PC-3 (cell line): ENCODE results near the gene GATA3. TPM values are rescaled to one million over a fixed set of nuclear protein-coding genes. Genes with fewer than 3 reads are reported as not detected.
"Not testable (repeated sequence)": the region's sequence is repeated elsewhere in the genome, so short reads cannot be mapped to it uniquely, and the experiment has no call there.

Source experiments
- ATAC-seq: fragments of 200-7000 bp; cut with Tn5 transposase; 2 replicates; pipeline ENCODE4 v1.9.1; 2020; ENCODE audit warnings: mild to moderate bottlenecking, moderate library complexity
- BruUV-seq: library from RNA; stranded (reverse); fragments of 400-500 nt; replicated peaks from 2 replicates; lab custom pipeline; 2021; lab: Mats Ljungman, UMichigan
- CTCF ChIA-PET: fragments of 300-600 bp; sonication (Branson Sonifier 250); formaldehyde crosslinking; loops from one replicate; lab custom pipeline; 2022; ENCODE audit warnings: antibody characterized with exemption; lab: Charles Lee
- POLR2A ChIA-PET: fragments of 300-600 bp; sonication (Branson Sonifier 250); formaldehyde crosslinking; loops from one replicate; lab custom pipeline; 2022; ENCODE audit warnings: antibody characterized with exemption; ENCODE audit not compliant: unreplicated experiment; lab: Charles Lee
- DNase-seq: peaks from one replicate; pipeline ENCODE4 v3.0.0-alpha.2; 2015
- H2AFZ ChIP-seq: fragments of 300-600 bp; sonication (generic); 2 replicates; pipeline ENCODE4 v1.6.0; 2016; ENCODE audit warnings: antibody characterized with exemption, low read length
- H3F3A ChIP-seq: fragments of 300-600 bp; sonication (generic); one replicate; pipeline ENCODE4 v1.6.0; 2017; ENCODE audit warnings: antibody characterized with exemption, low read length, control low read depth, mild to moderate bottlenecking; ENCODE audit not compliant: unreplicated experiment
- H3K27ac ChIP-seq: fragments of 300-600 bp; sonication (generic); 2 replicates; pipeline ENCODE4 v1.5.1; 2016; ENCODE audit warnings: mild to moderate bottlenecking, low read length
- H3K27me3 ChIP-seq: fragments of 300-600 bp; sonication (generic); 2 replicates; pipeline ENCODE4 v1.6.1; 2016; ENCODE audit warnings: low read length, mixed read lengths
- H3K36me3 ChIP-seq: fragments of 300-600 bp; sonication (generic); 2 replicates; pipeline ENCODE4 v1.6.1; 2016; ENCODE audit warnings: low read depth, mixed run types, low read length, mixed read lengths
- H3K4me1 ChIP-seq: fragments of 300-600 bp; sonication (generic); 2 replicates; pipeline ENCODE4 v1.5.1; 2016; ENCODE audit warnings: low read length; ENCODE audit not compliant: insufficient read depth
- H3K4me2 ChIP-seq: fragments of 300-600 bp; sonication (generic); 2 replicates; pipeline ENCODE4 v1.6.0; 2016; ENCODE audit warnings: low read length
- H3K4me3 ChIP-seq: fragments of 300-600 bp; sonication (generic); 2 replicates; pipeline ENCODE4 v1.5.1; 2016; ENCODE audit warnings: mild to moderate bottlenecking, low read length, mixed read lengths
- H3K79me2 ChIP-seq: fragments of 300-600 bp; sonication (generic); 2 replicates; pipeline ENCODE4 v1.6.1; 2017; ENCODE audit warnings: low read length, mixed read lengths
- H3K9ac ChIP-seq: fragments of 300-600 bp; sonication (generic); 2 replicates; pipeline ENCODE4 v1.6.0; 2016; ENCODE audit warnings: mild to moderate bottlenecking, low read length
- H3K9me2 ChIP-seq: fragments of 300-600 bp; sonication (generic); replicated peaks from 2 replicates; pipeline ENCODE4 v1.6.1; 2016; ENCODE audit warnings: mixed run types, low read length, mixed read lengths
- H3K9me3 ChIP-seq: fragments of 300-600 bp; sonication (generic); 2 replicates; pipeline ENCODE4 v1.6.1; 2016; ENCODE audit warnings: low read length, mixed read lengths
- H4K20me1 ChIP-seq: fragments of 300-600 bp; sonication (generic); 2 replicates; pipeline ENCODE4 v1.6.1; 2016; ENCODE audit warnings: low read length, mixed read lengths
- CTCF ChIP-seq: fragments of 300-600 bp; sonication (generic); conservative IDR thresholded peaks from 2 replicates; pipeline ENCODE4 v1.5.1; 2017; ENCODE audit warnings: antibody characterized with exemption, low read depth, mild to moderate bottlenecking, low read length
- EZH2 ChIP-seq: fragments of 300-600 bp; sonication (generic); IDR thresholded peaks from one replicate; pipeline ENCODE4 v1.6.1; 2017; ENCODE audit warnings: antibody characterized with exemption, mild to moderate bottlenecking, low read length; ENCODE audit not compliant: unreplicated experiment
- EZH2phosphoT487 ChIP-seq: fragments of 300-600 bp; sonication (generic); IDR thresholded peaks from 2 replicates; pipeline ENCODE4 v1.6.1; 2018; ENCODE audit warnings: mild to moderate bottlenecking, antibody characterized with exemption, low read length, borderline replicate concordance
- intact Hi-C: fragments of 100-400 bp; cut with micrococcal nuclease; formaldehyde crosslinking; loops from 2 replicates; pipeline ENCODE4 v1.9.0; 2023
- total RNA-seq: library from RNA; depleted of rRNA; stranded (reverse); fragments of >200 nt; gene quantifications from 2 replicates; pipeline ENCODE4 v1.2.3, GENCODE V29; 2014

GATA3 gene
- total RNA-seq, 1 experiment from 2014 or later, result 2.6 TPM

- Histone ChIP-seq H3K79me2 (no peaks in the 10 kb centered on the region), H3K9me2 (no peaks in the 10 kb centered on the region), H3K27ac (no peak overlapping the region), H3K4me2 (no peak overlapping the region), H3F3A (no peaks in the 10 kb centered on the region), H3K4me3 (no peak overlapping the region), H3K4me1 (no peaks in the 10 kb centered on the region), H3K9ac (no peak overlapping the region), H3K9me3 (no peaks in the 10 kb centered on the region), H2AFZ (no peak overlapping the region), H3K27me3 (no peaks in the 10 kb centered on the region), H4K20me1 (no peaks in the 10 kb centered on the region), H3K36me3 (no peaks in the 10 kb centered on the region)
- ATAC-seq (no peak), DNase-seq (no peak)
- no TSS peak for BruUV-seq
- intact Hi-C loops, result no loop called here
- ChIA-PET CTCF (no interaction called here), POLR2A (no interaction called here)
- TF ChIP-seq EZH2, result no peak
- TF ChIP-seq CTCF, result no peak
- no peak for TF ChIP-seq EZH2phosphoT487
Measured at GRCh38 chr10:8023851-8024250, 30.6 kb upstream of the GATA3 start.

GRCh38 chr10:8026349-8027259 lies 27.9 kb upstream of the GATA3 start:
- H3K9ac ChIP-seq, result no peak overlapping the region
- H3K27me3 ChIP-seq, result no peaks in the 10 kb centered on the region
- ChIA-PET CTCF (interaction anchor here (0.6 kb wide), 2 partner anchors 22 to 1202 kb away, joined by 3 to 5 read pairs; no protein-coding TSS in a partner anchor), POLR2A (no interaction called here)
- H4K20me1 ChIP-seq, result no peaks in the 10 kb centered on the region
- H3K27ac ChIP-seq, result no peak overlapping the region
- peak overlapping the region; percentile 82 for H2AFZ ChIP-seq
- no peaks in the 10 kb centered on the region for H3K9me3 ChIP-seq
- H3K9me2 ChIP-seq, result no peaks in the 10 kb centered on the region
- DNase-seq (peak; percentile 5), ATAC-seq (peak; percentile 56)
- no peaks in the 10 kb centered on the region for H3K4me1 ChIP-seq
- H3F3A ChIP-seq, result no peaks in the 10 kb centered on the region
- TF ChIP-seq EZH2phosphoT487, result no peak
- TF ChIP-seq EZH2, result no peak
- TF ChIP-seq CTCF, result no peak
- intact Hi-C loops, result loop anchor here (5.0 kb wide), 1 partner anchor 154 kb away; no protein-coding TSS in a partner anchor
- peak overlapping the region; percentile 63 for H3K4me3 ChIP-seq
- no peaks in the 10 kb centered on the region for H3K79me2 ChIP-seq
- H3K36me3 ChIP-seq, result no peaks in the 10 kb centered on the region
- no TSS peak for BruUV-seq
- peak overlapping the region; percentile 83 for H3K4me2 ChIP-seq

DNA sequence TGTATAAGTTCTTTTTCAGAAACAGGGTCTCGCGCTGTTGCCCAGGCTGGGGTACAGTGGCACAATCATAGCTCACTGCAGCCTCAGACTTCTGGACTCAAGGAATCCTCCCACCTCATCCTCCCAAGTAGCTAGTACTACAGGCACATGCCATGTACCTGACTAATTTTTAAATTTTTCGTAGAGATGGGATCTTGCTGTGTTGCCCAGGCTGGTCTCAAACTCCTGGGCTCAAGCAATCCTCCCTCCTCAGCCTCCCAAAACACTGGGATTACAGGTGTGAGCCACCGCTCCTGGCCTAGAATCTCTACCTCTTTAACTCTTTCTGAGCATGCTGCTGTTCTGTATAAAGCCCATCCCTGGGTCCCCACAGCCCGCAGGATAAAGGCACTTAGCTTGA lies 23.3 kb upstream of the GATA3 start:
- H3K4me1 ChIP-seq, H3F3A ChIP-seq, H3K27me3 ChIP-seq, DNase-seq, H3K36me3 ChIP-seq, BruUV-seq, H3K4me3 ChIP-seq, POLR2A ChIA-PET, H4K20me1 ChIP-seq, ATAC-seq, H2AFZ ChIP-seq, H3K9ac ChIP-seq, intact Hi-C loops, H3K27ac ChIP-seq, H3K4me2 ChIP-seq, H3K9me3 ChIP-seq, H3K9me2 ChIP-seq, H3K79me2 ChIP-seq, CTCF ChIA-PET: not testable (repeated sequence)
